Measurements from ENCODE around the gene WDR81. TPM values are rescaled to one million over a fixed set of nuclear protein-coding genes. Genes with fewer than 3 reads are reported as not detected.
A peak's percentile ranks its signal among the peaks of the same experiment; 100 is the strongest.

WDR81 gene
- polyA plus RNA-seq, 4 donors = 14.6 to 23.4 (median 16.4) TPM

DNA sequence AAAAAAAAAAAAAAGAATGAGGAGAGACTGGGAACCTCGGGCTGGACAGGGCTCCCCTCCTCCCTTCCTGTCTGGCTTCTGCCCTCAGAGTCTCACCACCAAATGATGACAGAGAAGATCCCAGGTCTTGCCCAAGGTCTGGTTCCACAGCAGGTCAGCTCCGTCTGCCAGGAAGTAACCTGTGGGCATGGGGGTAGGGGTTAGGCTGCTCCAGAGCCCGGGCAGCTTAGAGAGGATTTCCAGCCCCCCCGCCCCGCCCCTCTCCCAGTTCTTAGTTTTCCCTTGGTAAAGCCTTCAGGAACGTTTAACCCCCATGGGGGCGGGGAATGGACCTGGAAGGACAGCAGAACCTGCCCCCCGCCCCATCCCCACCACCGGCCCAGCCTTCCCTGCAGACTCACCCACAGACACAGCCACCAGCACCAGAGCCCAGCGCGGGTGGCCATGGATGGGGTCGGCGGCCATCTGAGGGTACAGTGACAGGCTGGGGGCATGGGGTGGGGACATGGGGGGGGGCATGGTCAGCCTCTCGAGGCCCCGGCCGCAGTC, 15.0 kb upstream of the WDR81 start:
- Histone ChIP-seq H3K4me1 (ENCODE audit: control insufficient read depth in 3 of 3, insufficient read depth in 2 of 3, low read depth in 1 of 3, low read length in 2 of 3) (peaks cover 0 to 35% (median 3%) of the 10 kb centered on the region in 3 donors), H3K36me3 (ENCODE audit: control insufficient read depth in 3 of 3, insufficient read depth in 2 of 3, low read depth in 1 of 3, low read length in 3 of 3) (peaks cover 0 to 36% (median 9%) of the 10 kb centered on the region in 3 donors), H3K9me3 (ENCODE audit: control insufficient read depth in 2 of 2, insufficient read depth in 1 of 2, low read depth in 1 of 2, low read length in 1 of 2) (no peaks in the 10 kb centered on the region), H3K27ac (ENCODE audit: low read depth in 1 of 3, low read length in 2 of 3) (peak overlapping the region in 1 of 3 donors; percentile 96), H3K4me3 (ENCODE audit: low read depth in 1 of 3, low read length in 3 of 3) (peak overlapping the region; percentile 53 to 90 (median 59)), H3K27me3 (ENCODE audit: control insufficient read depth in 3 of 3, insufficient read depth in 3 of 3, low read length in 3 of 3) (peaks cover 0 to 2% (median 0%) of the 10 kb centered on the region in 3 donors)
- peak; percentile 40 to 53 for DNase-seq
- WGBS, 3 donors = 1 to 7% (median 5%) methylated on average over 10 to 16 of the region's 16 CpGs
- FAIRE-seq = no peak

DNA sequence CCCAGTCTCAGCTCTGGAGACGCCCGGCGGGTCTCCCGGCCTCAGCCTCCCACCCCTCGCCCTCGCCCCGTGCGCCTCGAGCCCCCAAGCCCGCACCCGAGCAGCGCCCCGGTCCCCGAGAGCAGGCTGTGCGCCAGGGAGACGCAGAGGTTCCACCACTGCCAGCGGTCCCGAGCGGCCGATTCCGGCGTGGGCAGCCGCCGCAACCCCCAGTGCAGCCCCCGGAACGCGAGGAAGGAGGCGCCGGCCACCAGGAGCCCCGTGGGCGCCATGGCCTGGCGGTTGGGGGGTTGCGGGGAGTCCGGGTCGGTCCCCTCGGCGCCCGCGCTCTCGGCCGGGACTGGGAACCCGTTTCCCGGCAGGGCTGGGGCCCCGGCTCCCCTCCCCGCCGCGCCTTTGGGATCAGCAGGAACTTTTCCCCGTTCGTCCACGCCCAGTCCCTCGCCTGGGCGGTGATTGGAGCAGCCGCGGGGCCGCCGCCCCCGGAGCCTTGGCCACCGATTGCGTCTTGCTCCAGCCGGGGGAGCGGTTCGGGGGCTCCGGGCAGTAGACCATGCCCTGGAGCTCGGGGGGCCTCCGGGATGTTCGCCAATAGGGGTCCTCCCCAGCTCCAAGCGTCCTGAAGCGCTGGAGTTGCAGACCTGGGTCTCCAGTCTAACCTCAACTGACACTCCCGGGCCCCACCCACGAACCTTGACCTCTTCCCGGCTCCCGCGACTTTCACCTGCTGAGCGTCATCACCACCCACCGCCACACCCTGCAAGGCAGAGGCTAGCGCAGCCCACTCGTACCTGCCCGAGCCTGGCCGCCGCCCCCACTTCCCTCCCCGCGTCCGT, 14.3 kb upstream of the WDR81 start, which contains the start of gene TLCD2:
Gene TLCD2, minus strand, starts transcription at position 407 of the 836 bp plus-strand sequence. Its CDS starts 135 bp downstream, at position 272.
- H3K4me1 ChIP-seq (ENCODE audit: control insufficient read depth in 3 of 3, insufficient read depth in 2 of 3, low read depth in 1 of 3, low read length in 2 of 3) = peaks cover 0 to 40% (median 3%) of the 10 kb centered on the region in 3 donors
- H3K36me3 ChIP-seq (ENCODE audit: control insufficient read depth in 3 of 3, insufficient read depth in 2 of 3, low read depth in 1 of 3, low read length in 3 of 3) = peaks cover 0 to 36% (median 9%) of the 10 kb centered on the region in 3 donors
- no peaks in the 10 kb centered on the region for H3K9me3 ChIP-seq (ENCODE audit: control insufficient read depth in 2 of 2, insufficient read depth in 1 of 2, low read depth in 1 of 2, low read length in 1 of 2)
- peaks cover 0 to 2% (median 0%) of the 10 kb centered on the region in 3 donors for H3K27me3 ChIP-seq (ENCODE audit: control insufficient read depth in 3 of 3, insufficient read depth in 3 of 3, low read length in 3 of 3)
- peak within 1 kb of the TSS; percentile 73 to 96 (median 92) for H3K27ac ChIP-seq (ENCODE audit: low read depth in 1 of 3, low read length in 2 of 3)
- WGBS, 3 donors = 0 to 1% (median 1%) methylated on average over 53 to 83 of the region's 83 CpGs
- FAIRE-seq (no peak), DNase-seq (peak; percentile 95 to 96)
- H3K4me3 ChIP-seq (ENCODE audit: low read depth in 1 of 3, low read length in 3 of 3) = peak within 1 kb of the TSS; percentile 53 to 90 (median 59)

DNA sequence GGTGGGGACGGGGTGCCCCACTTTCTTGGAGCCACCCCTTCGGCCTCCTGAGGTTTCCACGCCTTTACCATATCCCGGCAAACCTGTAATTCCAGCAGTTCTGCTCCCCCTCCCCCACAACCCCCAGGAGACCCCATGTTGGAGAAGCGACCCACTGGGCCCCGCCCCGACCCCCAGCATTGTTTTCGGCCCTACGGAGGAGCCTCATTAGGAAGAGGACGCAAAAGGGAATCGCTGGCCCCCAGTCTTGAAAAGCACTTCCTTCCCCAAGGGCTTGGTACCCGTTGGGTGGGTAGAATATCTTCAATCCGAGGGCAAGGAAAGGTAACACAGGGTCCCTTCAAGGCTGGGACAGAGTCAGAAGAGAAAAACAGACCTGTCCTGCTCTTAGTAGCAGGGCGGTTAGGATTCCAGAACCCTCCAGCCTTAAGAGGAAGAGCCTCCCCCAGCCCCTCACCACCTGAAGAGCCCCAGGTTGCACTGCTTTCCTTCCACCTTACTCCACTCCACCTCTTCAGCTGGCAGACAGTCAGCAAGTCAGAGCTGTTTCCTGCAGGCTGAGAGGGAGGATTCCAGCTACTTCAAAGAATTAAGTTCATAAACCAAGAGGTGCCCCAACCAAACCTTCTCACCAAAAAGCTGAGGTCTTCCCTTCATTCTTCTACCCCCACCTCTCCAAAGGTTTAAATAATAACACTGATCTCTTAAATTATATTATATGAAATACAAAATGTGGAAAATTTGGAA, 13.5 kb upstream of the WDR81 start:
- peaks cover 0 to 36% (median 9%) of the 10 kb centered on the region in 3 donors for H3K36me3 ChIP-seq (ENCODE audit: control insufficient read depth in 3 of 3, insufficient read depth in 2 of 3, low read depth in 1 of 3, low read length in 3 of 3)
- DNase-seq (peak; percentile 41 to 43), FAIRE-seq (no peak)
- peak overlapping the region; percentile 73 to 96 (median 92) for H3K27ac ChIP-seq (ENCODE audit: low read depth in 1 of 3, low read length in 2 of 3)
- H3K4me3 ChIP-seq (ENCODE audit: low read depth in 1 of 3, low read length in 3 of 3) = peak overlapping the region in 2 of 3 donors; percentile 53 to 90
- WGBS, 3 donors = 14 to 31% (median 27%) methylated on average over 14 of the region's 14 CpGs
- H3K4me1 ChIP-seq (ENCODE audit: control insufficient read depth in 3 of 3, insufficient read depth in 2 of 3, low read depth in 1 of 3, low read length in 2 of 3) = peaks cover 0 to 44% (median 3%) of the 10 kb centered on the region in 3 donors
- no peaks in the 10 kb centered on the region for H3K9me3 ChIP-seq (ENCODE audit: control insufficient read depth in 2 of 2, insufficient read depth in 1 of 2, low read depth in 1 of 2, low read length in 1 of 2)
- peaks cover 0 to 2% (median 0%) of the 10 kb centered on the region in 3 donors for H3K27me3 ChIP-seq (ENCODE audit: control insufficient read depth in 3 of 3, insufficient read depth in 3 of 3, low read length in 3 of 3)

DNA sequence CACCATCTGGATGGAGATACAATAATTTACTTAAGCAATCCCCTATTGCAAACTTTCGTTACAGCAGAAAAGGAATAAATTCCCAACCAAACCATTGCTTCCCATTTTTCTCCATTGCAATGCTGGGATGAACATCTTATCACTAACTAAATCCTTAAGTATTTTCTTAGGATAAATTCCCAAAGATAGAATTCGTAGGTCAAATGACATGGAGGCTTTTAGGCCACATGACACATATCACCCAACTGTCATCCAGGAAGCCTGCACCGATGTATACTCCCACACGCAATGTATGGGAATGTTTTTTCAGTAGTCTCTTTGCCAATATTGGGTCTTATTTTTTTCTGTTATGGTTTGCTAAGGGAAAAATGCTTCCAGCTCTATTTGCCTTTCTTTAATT, 12.7 kb upstream of the WDR81 start:
- Histone ChIP-seq H3K36me3 (ENCODE audit: control insufficient read depth in 3 of 3, insufficient read depth in 2 of 3, low read depth in 1 of 3, low read length in 3 of 3) (peaks cover 0 to 36% (median 9%) of the 10 kb centered on the region in 3 donors), H3K27ac (ENCODE audit: low read depth in 1 of 3, low read length in 2 of 3) (no peak overlapping the region), H3K9me3 (ENCODE audit: control insufficient read depth in 2 of 2, insufficient read depth in 1 of 2, low read depth in 1 of 2, low read length in 1 of 2) (no peaks in the 10 kb centered on the region), H3K4me3 (ENCODE audit: low read depth in 1 of 3, low read length in 3 of 3) (no peak overlapping the region), H3K4me1 (ENCODE audit: control insufficient read depth in 3 of 3, insufficient read depth in 2 of 3, low read depth in 1 of 3, low read length in 2 of 3) (peaks cover 0 to 45% (median 3%) of the 10 kb centered on the region in 3 donors), H3K27me3 (ENCODE audit: control insufficient read depth in 3 of 3, insufficient read depth in 3 of 3, low read length in 3 of 3) (peaks cover 0 to 2% (median 0%) of the 10 kb centered on the region in 3 donors)
- 80 to 89% (median 87%) methylated on average over 4 of the region's 4 CpGs for WGBS, 3 donors
- no peak for FAIRE-seq
- no peak for DNase-seq

DNA sequence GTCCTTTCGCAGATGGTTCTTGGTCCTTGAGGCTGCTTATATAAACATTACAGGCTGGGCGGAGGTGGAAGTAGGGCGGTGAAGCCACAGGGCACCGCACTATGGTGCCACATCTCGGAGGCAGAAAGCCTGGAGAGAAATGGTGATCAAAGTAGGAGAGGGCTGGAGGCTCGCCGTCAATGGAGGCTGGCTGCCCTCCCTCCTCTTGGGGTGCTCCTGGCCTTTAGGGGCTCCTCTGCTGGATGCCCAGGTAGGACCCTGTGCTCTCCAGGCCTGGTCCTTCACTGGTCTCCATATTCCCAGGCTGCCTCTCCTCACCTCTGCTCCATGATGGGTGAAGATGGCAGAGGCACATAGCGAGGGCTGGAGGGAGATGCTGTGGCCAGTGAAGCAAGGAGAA, 12.2 kb upstream of the WDR81 start:
- Histone ChIP-seq H3K27ac (ENCODE audit: low read depth in 1 of 3, low read length in 2 of 3) (peak overlapping the region in 1 of 3 donors; percentile 12), H3K27me3 (ENCODE audit: control insufficient read depth in 3 of 3, insufficient read depth in 3 of 3, low read length in 3 of 3) (peaks cover 0 to 2% (median 0%) of the 10 kb centered on the region in 3 donors), H3K4me1 (ENCODE audit: control insufficient read depth in 3 of 3, insufficient read depth in 2 of 3, low read depth in 1 of 3, low read length in 2 of 3) (peaks cover 0 to 46% (median 3%) of the 10 kb centered on the region in 3 donors), H3K36me3 (ENCODE audit: control insufficient read depth in 3 of 3, insufficient read depth in 2 of 3, low read depth in 1 of 3, low read length in 3 of 3) (peaks cover 0 to 36% (median 9%) of the 10 kb centered on the region in 3 donors), H3K4me3 (ENCODE audit: low read depth in 1 of 3, low read length in 3 of 3) (no peak overlapping the region), H3K9me3 (ENCODE audit: control insufficient read depth in 2 of 2, insufficient read depth in 1 of 2, low read depth in 1 of 2, low read length in 1 of 2) (no peaks in the 10 kb centered on the region)
- DNase-seq (no peak), FAIRE-seq (no peak)
- 90 to 93% (median 91%) methylated on average over 8 of the region's 8 CpGs for WGBS, 3 donors

DNA sequence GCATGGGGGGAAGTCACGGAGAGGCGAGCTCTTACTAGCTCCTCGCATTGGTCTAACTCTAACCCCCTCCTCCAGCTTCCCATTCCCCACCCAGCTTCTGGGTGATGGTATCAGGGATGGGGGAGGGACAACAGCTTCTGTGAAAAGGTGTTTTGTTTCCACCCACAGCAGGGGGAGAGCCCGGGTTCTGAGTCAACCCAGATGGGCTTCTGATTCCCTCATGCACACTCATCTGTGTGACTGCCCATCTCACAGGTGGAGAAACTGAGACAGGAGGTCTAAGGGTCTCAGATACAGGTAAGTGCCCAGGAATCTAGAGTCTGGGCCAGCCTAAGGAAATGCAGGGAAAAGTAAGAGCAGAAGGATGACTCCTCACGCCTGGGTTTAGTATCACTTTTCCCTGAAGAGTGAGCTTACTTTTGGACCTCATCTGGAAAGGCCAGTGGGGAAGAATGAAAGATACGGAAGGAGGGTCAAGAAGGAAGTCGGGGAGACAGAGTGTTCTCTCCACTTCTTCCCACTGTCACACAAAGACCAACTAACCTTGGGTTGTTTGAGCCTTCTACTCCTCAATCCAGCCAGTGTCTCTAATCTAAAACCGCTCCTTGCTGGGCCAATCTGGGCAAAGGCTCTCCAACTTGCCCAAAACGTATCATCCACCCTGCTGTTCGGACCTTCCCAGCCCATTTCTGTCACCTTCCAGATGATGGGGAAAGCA, 11.2 kb upstream of the WDR81 start:
- Histone ChIP-seq H3K27me3 (ENCODE audit: control insufficient read depth in 3 of 3, insufficient read depth in 3 of 3, low read length in 3 of 3) (peaks cover 0 to 2% (median 0%) of the 10 kb centered on the region in 3 donors), H3K4me3 (ENCODE audit: low read depth in 1 of 3, low read length in 3 of 3) (peak overlapping the region in 1 of 3 donors; percentile 75), H3K9me3 (ENCODE audit: control insufficient read depth in 2 of 2, insufficient read depth in 1 of 2, low read depth in 1 of 2, low read length in 1 of 2) (no peaks in the 10 kb centered on the region), H3K36me3 (ENCODE audit: control insufficient read depth in 3 of 3, insufficient read depth in 2 of 3, low read depth in 1 of 3, low read length in 3 of 3) (peaks cover 0 to 27% (median 5%) of the 10 kb centered on the region in 3 donors), H3K4me1 (ENCODE audit: control insufficient read depth in 3 of 3, insufficient read depth in 2 of 3, low read depth in 1 of 3, low read length in 2 of 3) (peaks cover 0 to 48% (median 4%) of the 10 kb centered on the region in 3 donors), H3K27ac (ENCODE audit: low read depth in 1 of 3, low read length in 2 of 3) (peak overlapping the region; percentile 87 to 97 (median 92))
- FAIRE-seq (no peak), DNase-seq (no peak)
- WGBS, 3 donors = 56 to 68% (median 61%) methylated on average over 10 of the region's 10 CpGs

DNA sequence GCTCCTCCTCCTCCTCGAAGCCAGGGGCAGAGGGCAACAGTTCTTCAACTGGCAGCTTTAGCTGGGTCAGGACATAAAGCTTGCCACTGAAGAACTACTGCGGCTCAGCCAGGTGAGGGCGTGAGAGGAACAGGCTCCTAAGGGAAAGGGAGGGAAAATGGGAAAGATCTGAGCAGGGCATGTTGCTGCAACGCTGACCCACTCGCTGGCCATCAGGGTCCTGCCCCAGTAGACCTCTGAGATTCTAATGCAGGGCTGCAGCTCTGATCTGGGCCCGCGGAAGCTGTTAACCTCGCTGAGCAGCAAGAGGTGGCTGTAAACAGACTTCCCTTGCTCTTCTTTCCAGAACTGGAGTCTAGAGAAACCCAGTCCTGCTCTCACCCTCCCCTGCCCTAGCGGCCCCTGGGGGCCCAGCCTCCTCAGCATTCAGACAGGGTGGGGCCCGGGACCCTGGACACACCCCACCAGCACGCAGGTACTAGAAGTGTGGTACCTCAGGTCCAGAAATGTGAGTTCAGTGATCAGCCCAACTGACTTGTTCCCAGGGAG, 10.6 kb upstream of the WDR81 start:
- FAIRE-seq (no peak), DNase-seq (peak; percentile 81 to 82)
- no peaks in the 10 kb centered on the region for H3K9me3 ChIP-seq (ENCODE audit: control insufficient read depth in 2 of 2, insufficient read depth in 1 of 2, low read depth in 1 of 2, low read length in 1 of 2)
- WGBS, 3 donors = 3 to 23% (median 16%) methylated on average over 11 of the region's 11 CpGs
- H3K4me3 ChIP-seq (ENCODE audit: low read depth in 1 of 3, low read length in 3 of 3) = peak overlapping the region in 2 of 3 donors; percentile 73 to 75
- peaks cover 0 to 27% (median 5%) of the 10 kb centered on the region in 3 donors for H3K36me3 ChIP-seq (ENCODE audit: control insufficient read depth in 3 of 3, insufficient read depth in 2 of 3, low read depth in 1 of 3, low read length in 3 of 3)
- peak overlapping the region; percentile 87 to 97 (median 92) for H3K27ac ChIP-seq (ENCODE audit: low read depth in 1 of 3, low read length in 2 of 3)
- peaks cover 0 to 48% (median 4%) of the 10 kb centered on the region in 3 donors for H3K4me1 ChIP-seq (ENCODE audit: control insufficient read depth in 3 of 3, insufficient read depth in 2 of 3, low read depth in 1 of 3, low read length in 2 of 3)
- peaks cover 0 to 2% (median 0%) of the 10 kb centered on the region in 3 donors for H3K27me3 ChIP-seq (ENCODE audit: control insufficient read depth in 3 of 3, insufficient read depth in 3 of 3, low read length in 3 of 3)

Measured in small intestine (tissue), 7 donors.